GF-D8 (cell line): ENCODE results near the gene ACAA2.

Experiments
- DNase-seq: peaks from one replicate; lab custom pipeline; 2025; lab: John Stamatoyannopoulos, UW

The ACAA2 gene, protein sequence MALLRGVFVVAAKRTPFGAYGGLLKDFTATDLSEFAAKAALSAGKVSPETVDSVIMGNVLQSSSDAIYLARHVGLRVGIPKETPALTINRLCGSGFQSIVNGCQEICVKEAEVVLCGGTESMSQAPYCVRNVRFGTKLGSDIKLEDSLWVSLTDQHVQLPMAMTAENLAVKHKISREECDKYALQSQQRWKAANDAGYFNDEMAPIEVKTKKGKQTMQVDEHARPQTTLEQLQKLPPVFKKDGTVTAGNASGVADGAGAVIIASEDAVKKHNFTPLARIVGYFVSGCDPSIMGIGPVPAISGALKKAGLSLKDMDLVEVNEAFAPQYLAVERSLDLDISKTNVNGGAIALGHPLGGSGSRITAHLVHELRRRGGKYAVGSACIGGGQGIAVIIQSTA

GRCh38 chr18:49813319-49814146 lies at the start of gene ACAA2:
TSS of gene ACAA2 (minus strand) at chr18:49813533. CDS start at chr18:49813484, 49 bp downstream.
- peak; percentile 67 for DNase-seq

DNA sequence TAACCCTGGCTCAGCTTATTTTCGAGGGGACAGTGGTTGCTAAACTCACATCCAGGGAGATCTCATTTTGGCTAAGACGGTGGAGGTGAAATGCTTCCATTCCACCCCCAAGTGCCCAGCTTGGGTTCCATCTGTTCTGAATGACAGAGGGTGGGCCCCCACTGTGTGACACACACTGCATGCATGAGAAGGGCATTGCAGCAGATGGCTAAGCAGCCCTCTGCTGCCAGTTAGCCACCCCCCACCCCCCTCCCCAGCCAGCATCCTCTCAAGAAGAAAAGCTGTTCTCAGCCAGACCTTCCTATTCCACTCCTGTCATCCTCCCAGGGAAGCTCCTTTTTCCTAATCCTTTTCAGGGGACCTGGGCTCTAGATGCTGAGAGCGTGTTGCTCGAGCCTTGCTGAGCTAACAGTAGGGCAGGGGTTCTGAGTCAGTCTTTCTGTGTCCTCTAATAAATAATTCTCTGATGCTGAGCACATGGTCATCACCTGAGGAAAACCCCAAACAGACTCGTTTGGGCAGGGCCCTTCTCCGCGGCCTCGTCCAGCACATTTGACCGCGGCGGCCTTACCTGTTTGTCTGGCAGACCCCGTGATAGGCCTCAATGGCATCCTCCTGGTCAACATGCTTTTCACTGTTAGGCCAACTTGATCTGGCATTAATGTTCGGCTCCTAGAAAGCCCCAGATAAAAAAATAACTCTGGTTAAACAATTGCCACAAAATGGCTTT lies 49.5 kb upstream of the ACAA2 start:
- DNase-seq = no peak

- no peak for DNase-seq
Observed at GRCh38 chr18:49861659-49862058, 48.3 kb upstream of the ACAA2 start.

DNA sequence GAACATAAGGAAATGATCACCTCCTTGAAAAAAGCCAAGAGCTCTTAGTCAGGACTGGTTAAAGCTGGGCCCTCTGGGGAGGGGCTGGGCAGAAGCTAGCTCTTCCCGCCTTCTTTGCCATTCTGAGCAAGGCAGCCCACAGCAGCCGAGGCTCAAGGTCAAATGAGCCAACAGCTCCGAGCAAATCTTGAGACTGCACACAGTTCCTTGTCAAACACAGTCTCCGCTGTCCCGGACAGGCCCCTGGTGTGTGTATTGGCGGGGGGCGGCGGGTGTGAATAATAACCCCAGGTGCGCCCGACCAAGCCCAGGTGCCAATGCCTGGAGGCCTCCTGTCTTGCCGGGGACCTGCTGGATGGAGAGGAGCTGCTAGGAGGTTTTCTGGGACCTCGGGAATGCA lies 46.4 kb upstream of the ACAA2 start:
- no peak for DNase-seq

- DNase-seq = no peak
Observed at GRCh38 chr18:49859021-49859359, 45.7 kb upstream of the ACAA2 start.

GRCh38 chr18:49858309-49859020 lies 45.1 kb upstream of the ACAA2 start:
- peak; percentile 16 for DNase-seq

DNA sequence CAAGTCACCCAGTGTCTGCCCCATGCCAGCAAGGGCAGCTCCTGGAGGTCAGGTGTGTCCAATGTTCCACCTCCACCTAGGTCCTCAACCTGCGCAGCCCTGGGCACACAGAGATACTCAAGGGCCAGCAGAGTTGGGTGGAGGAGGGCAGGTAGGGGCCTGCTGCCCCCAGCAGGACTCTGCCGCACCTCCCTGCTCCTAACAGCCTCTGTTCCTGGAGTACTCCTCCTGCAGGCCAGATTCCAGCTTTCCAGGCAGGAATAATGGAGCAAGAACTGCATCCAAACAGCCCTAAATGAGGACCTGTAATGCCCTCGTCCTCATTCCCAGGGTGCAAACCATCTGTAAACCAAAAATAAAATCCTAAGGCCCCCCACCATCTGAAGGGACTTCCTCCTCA lies 44.4 kb upstream of the ACAA2 start:
- DNase-seq = no peak

GRCh38 chr18:49856496-49856895 lies 43.2 kb upstream of the ACAA2 start:
- DNase-seq = no peak

DNA sequence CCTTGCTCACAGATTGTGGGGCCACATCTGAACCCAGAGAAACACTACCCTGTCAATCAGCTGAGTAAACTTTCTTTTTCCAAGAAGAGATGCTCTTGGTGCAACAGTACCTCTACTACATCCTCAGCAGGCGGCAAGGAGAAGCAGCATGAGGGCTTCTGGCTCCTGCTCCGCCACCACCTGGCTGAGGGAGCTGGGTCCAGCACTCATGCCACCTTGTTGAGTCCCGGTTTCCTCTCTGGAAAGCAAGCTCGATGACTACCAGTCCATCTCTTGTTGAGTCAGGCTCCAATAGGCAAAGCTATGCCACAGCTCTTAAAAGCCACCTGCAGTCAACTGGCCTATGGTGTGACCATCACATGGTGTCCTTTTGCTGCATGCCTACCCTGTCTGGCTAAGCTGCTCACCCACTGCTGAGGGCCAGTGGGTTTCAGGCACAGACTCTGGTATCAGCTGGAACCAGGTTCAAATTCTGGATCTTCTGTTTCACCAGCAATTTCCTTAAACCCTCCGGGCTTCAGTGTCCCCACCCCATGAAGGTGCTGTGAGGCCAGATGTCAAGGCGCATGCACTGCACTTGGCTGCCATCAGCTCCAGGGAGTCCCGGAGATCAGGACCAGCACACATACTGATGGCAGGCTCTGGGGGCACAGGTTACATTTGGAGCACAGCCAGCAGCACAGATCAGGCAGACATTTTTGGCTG lies 42.5 kb upstream of the ACAA2 start:
- DNase-seq = no peak

DNA sequence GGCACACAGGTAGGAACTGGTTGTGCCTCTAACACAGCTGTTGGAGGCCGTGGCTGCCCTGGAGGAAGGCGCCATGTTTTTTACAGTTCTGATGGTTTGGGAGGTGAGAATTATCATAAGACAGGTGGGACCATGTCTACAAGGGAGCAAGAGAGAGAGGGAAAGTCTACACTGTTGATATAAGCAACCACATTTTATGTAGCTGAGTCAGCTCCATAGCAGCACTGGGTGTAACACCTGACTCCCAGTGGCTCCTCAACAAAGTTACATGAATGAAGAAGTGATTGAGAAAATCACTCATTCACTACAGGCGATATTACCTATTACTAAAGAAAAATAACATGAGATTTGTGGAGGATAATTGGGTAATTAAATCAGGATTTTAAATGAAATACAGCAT lies 41.3 kb upstream of the ACAA2 start:
- no peak for DNase-seq

GRCh38 chr18:49853436-49853835 lies 40.1 kb upstream of the ACAA2 start:
- no peak for DNase-seq

GRCh38 chr18:49853011-49853410 lies 39.7 kb upstream of the ACAA2 start:
- no peak for DNase-seq

- no peak for DNase-seq
Observed at GRCh38 chr18:49851624-49852023, 38.3 kb upstream of the ACAA2 start.

- DNase-seq = no peak
Observed at GRCh38 chr18:49850636-49851035, 37.3 kb upstream of the ACAA2 start.

DNA sequence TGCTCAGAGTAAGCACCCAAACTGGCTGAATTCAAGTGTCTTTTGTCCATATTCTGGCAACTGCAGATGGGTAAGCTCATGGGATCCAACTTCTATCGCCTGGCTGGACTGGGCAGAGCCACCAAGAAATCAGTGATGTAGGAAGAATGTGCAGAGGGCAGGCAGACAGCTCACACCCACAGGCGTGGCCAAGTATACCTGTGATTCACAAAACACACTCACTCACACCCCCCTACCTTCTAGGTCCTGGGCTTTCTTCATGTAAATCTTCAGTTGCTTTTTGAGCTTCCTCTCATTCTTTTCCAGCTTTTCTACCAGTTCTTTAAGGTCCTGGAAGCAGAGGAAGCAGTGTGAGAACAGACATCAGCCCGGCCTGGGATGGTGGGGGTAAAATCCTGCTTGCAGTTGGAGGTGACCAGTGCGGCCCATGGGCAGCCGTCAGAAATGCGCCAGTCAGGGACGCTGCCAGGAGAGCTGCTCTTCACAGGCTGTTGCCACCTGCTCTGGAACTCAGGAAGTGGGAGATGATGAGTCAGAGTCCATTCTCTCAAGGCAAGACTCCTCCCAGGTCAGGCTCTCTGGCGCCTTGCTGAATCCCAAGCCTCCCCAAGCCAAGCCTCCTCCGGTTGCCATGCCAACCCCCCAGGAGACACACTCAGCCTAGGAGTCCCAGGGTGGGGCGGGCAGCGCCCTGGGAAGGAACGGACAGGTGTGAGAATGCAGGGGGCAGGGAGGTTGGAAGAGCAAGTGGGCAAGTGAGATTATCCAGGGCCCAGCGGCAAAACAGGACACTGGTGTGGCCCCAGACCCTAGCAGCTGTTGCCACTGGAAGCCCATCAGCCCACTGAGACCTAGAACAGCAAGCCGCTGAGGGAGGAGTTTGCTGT lies 36.2 kb upstream of the ACAA2 start:
- DNase-seq = no peak

DNA sequence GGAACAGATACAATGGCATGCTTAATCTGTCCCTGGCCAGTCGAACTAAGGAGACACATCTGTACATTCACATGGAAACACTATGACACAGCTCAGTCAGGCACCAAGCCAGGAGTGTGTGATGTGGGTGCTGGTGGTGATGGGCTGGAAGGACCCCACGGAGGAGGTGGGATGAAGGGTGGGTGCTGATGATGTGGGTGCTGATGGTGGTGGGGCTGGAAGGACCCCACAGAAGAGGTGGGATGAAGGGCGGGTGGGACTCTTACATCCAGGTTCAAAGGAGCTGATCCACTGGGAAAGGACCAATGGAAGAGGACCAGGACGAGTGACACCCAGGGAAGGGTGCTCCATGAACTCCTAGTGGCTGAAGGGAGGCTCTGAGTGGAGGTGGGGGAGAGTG lies 34.8 kb upstream of the ACAA2 start:
- no peak for DNase-seq

GRCh38 chr18:49847524-49847923 lies 34.2 kb upstream of the ACAA2 start:
- no peak for DNase-seq

DNA sequence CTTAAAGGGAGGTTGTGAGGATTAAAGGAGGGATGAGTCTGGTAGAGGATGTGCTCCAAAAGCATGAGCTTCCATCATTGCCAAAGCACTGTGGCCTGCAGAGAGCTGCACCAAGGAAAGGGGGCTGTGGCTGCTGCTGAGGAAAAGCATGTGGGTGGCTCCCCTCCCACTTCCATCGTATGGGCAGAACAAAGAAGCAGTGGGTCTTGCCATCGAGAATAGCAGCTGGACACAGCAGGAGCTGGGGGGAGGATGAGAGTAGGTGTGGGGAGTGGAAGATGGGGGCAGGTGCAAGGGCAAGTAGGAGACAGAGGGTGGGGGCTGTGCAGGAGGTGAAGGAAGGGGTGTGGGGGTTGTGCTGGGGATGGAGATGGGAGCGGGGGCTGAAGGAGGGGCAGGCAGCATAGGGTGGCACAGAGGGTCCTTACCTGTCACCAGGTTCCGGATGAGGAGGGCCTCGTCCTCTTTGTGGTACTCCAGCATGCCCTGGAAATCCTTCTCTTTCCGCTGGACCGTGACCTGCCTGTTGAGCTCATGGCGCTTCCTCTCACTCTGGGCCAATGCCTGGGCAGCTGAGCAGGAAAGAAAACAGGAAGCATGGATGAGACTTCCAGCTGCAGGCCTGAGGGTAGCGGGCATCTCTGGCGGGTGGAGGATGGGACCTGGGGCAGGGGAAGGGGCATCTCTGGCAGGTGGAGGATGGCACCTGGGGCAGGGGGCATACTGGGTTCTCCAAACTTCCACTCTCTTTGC lies 33.6 kb upstream of the ACAA2 start:
- no peak for DNase-seq

- no peak for DNase-seq
Observed at GRCh38 chr18:49846361-49846662, 33.0 kb upstream of the ACAA2 start.
